Measurements from ENCODE around the gene EGFL6. TPM values are rescaled to one million over a fixed set of nuclear protein-coding genes. Genes with fewer than 3 reads are reported as not detected.
"Not testable (repeated sequence)": the region's sequence is repeated elsewhere in the genome, so short reads cannot be mapped to it uniquely, and the experiment has no call there.

Gene EGFL6
- total and polyA plus RNA-seq, 2 of the 4 experiments (the other 2 are of a cell fraction) = not detected

DNA sequence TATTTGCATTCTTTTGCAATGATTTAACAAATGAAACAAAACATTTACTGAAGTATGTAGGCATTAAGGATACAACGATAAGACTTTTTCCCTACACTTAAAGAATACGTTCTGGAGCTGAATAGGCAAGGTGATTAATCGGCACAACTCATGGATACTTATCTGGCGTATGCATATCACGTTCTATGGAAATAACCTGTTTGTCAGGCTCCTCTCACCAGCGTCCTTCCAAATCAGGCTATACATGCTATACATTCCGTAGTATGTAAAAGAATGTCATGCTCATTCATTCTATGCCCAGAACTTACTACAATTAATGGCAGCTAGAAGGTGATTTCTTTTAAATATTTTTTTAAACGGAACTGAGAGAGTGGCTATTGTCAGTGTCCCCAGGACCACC is 57.9 kb downstream of the EGFL6 start:
- ChIA-PET CTCF (no interaction called here), POLR2A (ENCODE audit: unreplicated experiment) (no interaction called here)
- no peak overlapping the region for H4K8ac ChIP-seq (ENCODE audit: low read depth in 2 of 2, low read length in 2 of 2)
- no peak overlapping the region for H3K27ac ChIP-seq (ENCODE audit: insufficient read depth, low read length)
- intact Hi-C loops (cut with micrococcal nuclease) = no loop called here
- no peak overlapping the region for H3K56ac ChIP-seq (ENCODE audit: extremely low read depth, insufficient read depth, low read length)
- TF ChIP-seq FOS (IDR thresholded peaks at IDR 0.05; ENCODE audit: low read depth, low read length) = no peak
- no peak for TF ChIP-seq RCOR1 (IDR thresholded peaks at IDR 0.05; ENCODE audit: insufficient replicate concordance, low read length)
- TF ChIP-seq RFX5 (IDR thresholded peaks at IDR 0.05; ENCODE audit: low read depth, low read length) = no peak
- no peak overlapping the region for H3K4me3 ChIP-seq (ENCODE audit: insufficient read depth, low read depth, low read length)
- dilution Hi-C loops (cut with HindIII; ENCODE audit: low sequenced_read_pairs, unreplicated experiment) = no loop called here
- H4K20me1 ChIP-seq (ENCODE audit: insufficient read depth, low read length) = no peaks in the 10 kb centered on the region
- H3K9me3 ChIP-seq (ENCODE audit: control insufficient read depth, insufficient read depth, low read length) = peaks cover 8% of the 10 kb centered on the region
- no peak overlapping the region for H2AK9ac ChIP-seq (replicated peaks; ENCODE audit: low read depth, low read length, poor library complexity)
- BruUV-seq (replicated peaks) = no TSS peak
- no peak overlapping the region for H3K9ac ChIP-seq (ENCODE audit: low read depth, low read length)
- H3K18ac ChIP-seq (ENCODE audit: low read depth, low read length) = no peak overlapping the region
- ATAC-seq (ENCODE audit: low read depth) = no peak
- H2BK120ac ChIP-seq (ENCODE audit: low read depth, low read length) = no peak overlapping the region
- H3K4me1 ChIP-seq (ENCODE audit: control insufficient read depth, insufficient read depth, low read length) = no peaks in the 10 kb centered on the region
- in situ Hi-C loops (cut with MboI; ENCODE audit: low sequenced_read_pairs) = loop anchor here (25.0 kb wide), 1 partner anchor 115 kb away; no protein-coding TSS in a partner anchor
- H3K9me1 ChIP-seq (ENCODE audit: insufficient read depth, low read length) = no peaks in the 10 kb centered on the region
- no peak overlapping the region for H3K4ac ChIP-seq (ENCODE audit: low read depth, low read length)
- H2BK20ac ChIP-seq (ENCODE audit: low read depth, low read length) = no peak overlapping the region
- no peak overlapping the region for H3K4me2 ChIP-seq (ENCODE audit: low read depth, low read length)
- no peak overlapping the region for H3K23ac ChIP-seq (ENCODE audit: low read depth, low read length)
- no peak overlapping the region for H2BK5ac ChIP-seq (ENCODE audit: low read depth, low read length, poor library complexity, severe bottlenecking)
- no peak for DNase-seq
- no peak overlapping the region for H4K91ac ChIP-seq (ENCODE audit: insufficient read depth, low read depth, low read length)
- H3K14ac ChIP-seq (replicated peaks; ENCODE audit: low read depth, low read length) = no peak overlapping the region
- peaks cover 10% of the 10 kb centered on the region for H3K27me3 ChIP-seq (ENCODE audit: control insufficient read depth, insufficient read depth, low read length)
- H3K79me1 ChIP-seq (ENCODE audit: low read depth in 1 of 2, low read length in 2 of 2) = no peaks in the 10 kb centered on the region
- H2BK15ac ChIP-seq (ENCODE audit: low read depth, low read length) = no peak overlapping the region
- H2AFZ ChIP-seq (replicated peaks; ENCODE audit: low read length, poor library complexity) = no peak overlapping the region
- no peak overlapping the region for H4K5ac ChIP-seq (ENCODE audit: low read depth, low read length)
- no peaks in the 10 kb centered on the region for H3K36me3 ChIP-seq (ENCODE audit: control insufficient read depth, insufficient read depth, low read length)
- 100% methylated on average over 3 of the region's 8 CpGs; no CpG with 5 or more reads in 1 of the 2 experiments for whole genome bisulfite sequencing, 2 experiments (ENCODE audit: extremely low coverage in 2 of 2, insufficient read length in 1 of 2)
- no peak overlapping the region for H2AK5ac ChIP-seq (ENCODE audit: low read depth, low read length)

DNA sequence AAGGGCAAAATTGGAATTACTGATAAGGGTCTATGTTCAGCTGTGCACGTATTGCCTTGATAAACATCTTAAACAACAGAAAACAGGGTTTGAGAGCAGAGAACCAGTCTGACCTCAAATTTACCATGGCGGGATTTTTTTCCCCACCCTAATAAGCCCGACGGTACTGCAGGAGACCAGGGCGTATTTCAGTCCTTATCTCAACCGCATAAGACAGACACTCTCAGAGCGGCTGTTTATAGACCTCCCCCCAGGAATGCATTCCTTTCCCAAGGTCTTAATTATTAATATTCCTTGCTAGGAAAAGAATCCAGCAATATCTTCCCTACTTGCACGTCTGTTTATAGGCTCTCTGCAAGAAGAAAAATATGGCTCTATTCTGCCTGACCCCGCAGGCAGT is 67.8 kb downstream of the EGFL6 start:
- H2AFZ ChIP-seq (replicated peaks; ENCODE audit: low read length, poor library complexity); H3K23ac ChIP-seq (ENCODE audit: low read depth, low read length); H3K14ac ChIP-seq (replicated peaks; ENCODE audit: low read depth, low read length); H2BK15ac ChIP-seq (ENCODE audit: low read depth, low read length); H3K9ac ChIP-seq (ENCODE audit: low read depth, low read length); H2AK5ac ChIP-seq (ENCODE audit: low read depth, low read length); H3K27ac ChIP-seq (ENCODE audit: insufficient read depth, low read length); H3K56ac ChIP-seq (ENCODE audit: extremely low read depth, insufficient read depth, low read length); H4K20me1 ChIP-seq (ENCODE audit: insufficient read depth, low read length); H3K9me1 ChIP-seq (ENCODE audit: insufficient read depth, low read length); H2BK20ac ChIP-seq (ENCODE audit: low read depth, low read length); BruUV-seq (replicated peaks); H3K79me1 ChIP-seq (ENCODE audit: low read depth in 1 of 2, low read length in 2 of 2); H3K4me1 ChIP-seq (ENCODE audit: control insufficient read depth, insufficient read depth, low read length); DNase-seq; dilution Hi-C loops (cut with HindIII; ENCODE audit: low sequenced_read_pairs, unreplicated experiment); H4K91ac ChIP-seq (ENCODE audit: insufficient read depth, low read depth, low read length); H3K4ac ChIP-seq (ENCODE audit: low read depth, low read length); H3K18ac ChIP-seq (ENCODE audit: low read depth, low read length); H3K4me2 ChIP-seq (ENCODE audit: low read depth, low read length); H4K5ac ChIP-seq (ENCODE audit: low read depth, low read length); H4K8ac ChIP-seq (ENCODE audit: low read depth in 2 of 2, low read length in 2 of 2); CTCF ChIA-PET; ATAC-seq (ENCODE audit: low read depth); POLR2A ChIA-PET (ENCODE audit: unreplicated experiment); H3K36me3 ChIP-seq (ENCODE audit: control insufficient read depth, insufficient read depth, low read length); H2AK9ac ChIP-seq (replicated peaks; ENCODE audit: low read depth, low read length, poor library complexity); H3K27me3 ChIP-seq (ENCODE audit: control insufficient read depth, insufficient read depth, low read length); H2BK120ac ChIP-seq (ENCODE audit: low read depth, low read length); intact Hi-C loops (cut with micrococcal nuclease); H2BK5ac ChIP-seq (ENCODE audit: low read depth, low read length, poor library complexity, severe bottlenecking); H3K4me3 ChIP-seq (ENCODE audit: insufficient read depth, low read depth, low read length): not testable (repeated sequence)
- WGBS, 2 experiments (ENCODE audit: extremely low coverage in 2 of 2, insufficient read length in 1 of 2) = no CpG with 5 or more reads among the region's 9 CpGs
- in situ Hi-C loops (cut with MboI; ENCODE audit: low sequenced_read_pairs) = loop anchor here (25.0 kb wide), 1 partner anchor 125 kb away; no protein-coding TSS in a partner anchor
- peaks cover 13% of the 10 kb centered on the region for H3K9me3 ChIP-seq (ENCODE audit: control insufficient read depth, insufficient read depth, low read length)

Measured in IMR-90 (cell line).